GM06990 (cell line): ENCODE results near the gene KRTAP21-3.
"Not testable (repeated sequence)": the region's sequence is repeated elsewhere in the genome, so short reads cannot be mapped to it uniquely, and the experiment has no call there.

ENCODE experiments used
- DNase-seq: peaks from one replicate; pipeline ENCODE4 v3.0.0-alpha.2; 2011; ENCODE audit not compliant: insufficient read length; ENCODE audit errors: extremely low read depth
- H3K27me3 ChIP-seq: replicated peaks from 2 replicates; pipeline ENCODE4 v1.6.0; 2011; ENCODE audit warnings: low read length; ENCODE audit not compliant: control insufficient read depth, insufficient read depth
- H3K36me3 ChIP-seq: 2 replicates; pipeline ENCODE4 v1.5.1; 2011; ENCODE audit warnings: low read length; ENCODE audit not compliant: control insufficient read depth, insufficient read depth
- H3K4me3 ChIP-seq: replicated peaks from 2 replicates; pipeline ENCODE4 v1.5.1; 2011; ENCODE audit warnings: low read depth, mild to moderate bottlenecking, control low read depth, low read length
- CTCF ChIP-seq: IDR thresholded peaks from 2 replicates; pipeline ENCODE4 v1.5.1; 2011; ENCODE audit warnings: low read length, control low read depth, mild to moderate bottlenecking, inconsistent platforms; ENCODE audit not compliant: insufficient read depth, poor library complexity, severe bottlenecking

The KRTAP21-3 gene

GRCh38 chr21:30718239-30718909, at the start of gene KRTAP21-3:
Gene KRTAP21-3 (minus strand): TSS chr21:30718777. CDS start chr21:30718759, 18 bp downstream.
- no peak within 1 kb of the TSS for H3K4me3 ChIP-seq
- no peak for TF ChIP-seq CTCF
- no peaks in the 10 kb centered on the region for H3K27me3 ChIP-seq
- no peaks in the 10 kb centered on the region for H3K36me3 ChIP-seq
- no peak for DNase-seq

GRCh38 chr21:30760776-30761175, 42.2 kb upstream of the KRTAP21-3 start:
- H3K27me3 ChIP-seq: no peaks in the 10 kb centered on the region
- DNase-seq: no peak
- no peak overlapping the region for H3K4me3 ChIP-seq
- no peak for TF ChIP-seq CTCF
- H3K36me3 ChIP-seq: no peaks in the 10 kb centered on the region

- Histone ChIP-seq H3K36me3 (no peaks in the 10 kb centered on the region), H3K27me3 (no peaks in the 10 kb centered on the region), H3K4me3 (no peak overlapping the region)
- no peak for DNase-seq
- no peak for TF ChIP-seq CTCF
These were observed 39.7 kb upstream of the KRTAP21-3 start for GRCh38 chr21:30758306-30758705.

GRCh38 chr21:30755328-30755727, 36.8 kb upstream of the KRTAP21-3 start, which contains the start of gene KRTAP21-1:
Gene KRTAP21-1 (minus strand): TSS chr21:30755428. CDS start chr21:30755378, 50 bp downstream.
- H3K4me3 ChIP-seq, H3K27me3 ChIP-seq, DNase-seq, H3K36me3 ChIP-seq: not testable (repeated sequence)

- no peaks in the 10 kb centered on the region for H3K36me3 ChIP-seq
- TF ChIP-seq CTCF: no peak
- H3K27me3 ChIP-seq: no peaks in the 10 kb centered on the region
- DNase-seq: no peak
- H3K4me3 ChIP-seq: no peak within 1 kb of the TSS
These were observed 28.6 kb upstream of the KRTAP21-3 start, which contains the start of gene KRTAP21-2 for GRCh38 chr21:30747159-30747558. Gene KRTAP21-2 (minus strand): TSS chr21:30747259. CDS start chr21:30747202, 57 bp downstream.

- Histone ChIP-seq H3K36me3 (no peaks in the 10 kb centered on the region), H3K4me3 (no peak overlapping the region), H3K27me3 (no peaks in the 10 kb centered on the region)
- no peak for TF ChIP-seq CTCF
- no peak for DNase-seq
These were observed 21.9 kb upstream of the KRTAP21-3 start for GRCh38 chr21:30740462-30740861.
